Measurements from ENCODE around the gene SLC66A3. TPM values are rescaled to one million over a fixed set of nuclear protein-coding genes. Genes with fewer than 3 reads are reported as not detected.
A peak's percentile ranks its signal among the peaks of the same experiment; 100 is the strongest.

SLC66A3 gene
- total RNA-seq, 1 experiment from 2014 or later, result 12.5 TPM

DNA sequence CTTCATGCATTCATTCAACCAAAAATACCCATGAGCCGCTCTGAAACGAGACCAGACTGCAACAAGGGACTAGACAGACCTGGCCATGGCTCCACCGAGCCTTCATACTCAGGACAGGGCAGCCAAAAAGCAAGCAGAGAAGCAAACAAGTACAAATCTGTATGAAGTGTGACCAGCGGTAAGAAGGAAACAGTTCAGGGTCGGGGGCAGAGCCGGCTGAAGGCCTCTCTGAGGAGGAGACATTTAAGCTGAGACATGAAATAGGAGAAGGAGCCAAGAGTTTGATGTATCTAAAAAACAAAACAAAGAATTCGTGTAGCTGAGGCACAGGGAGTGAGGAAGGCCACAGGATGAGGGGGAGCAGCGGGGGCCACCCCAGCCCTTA, 21.3 kb upstream of the SLC66A3 start:
- TF ChIP-seq ZNF671 (CRISPR knock-in tag; IDR thresholded peaks at IDR 0.05), result no peak
- TF ChIP-seq JUN (CRISPR knock-in tag; IDR thresholded peaks at IDR 0.05), result no peak
- no peak for TF ChIP-seq SMAD4 (CRISPR knock-in tag; IDR thresholded peaks at IDR 0.05)
- TF ChIP-seq, protein P1, sequence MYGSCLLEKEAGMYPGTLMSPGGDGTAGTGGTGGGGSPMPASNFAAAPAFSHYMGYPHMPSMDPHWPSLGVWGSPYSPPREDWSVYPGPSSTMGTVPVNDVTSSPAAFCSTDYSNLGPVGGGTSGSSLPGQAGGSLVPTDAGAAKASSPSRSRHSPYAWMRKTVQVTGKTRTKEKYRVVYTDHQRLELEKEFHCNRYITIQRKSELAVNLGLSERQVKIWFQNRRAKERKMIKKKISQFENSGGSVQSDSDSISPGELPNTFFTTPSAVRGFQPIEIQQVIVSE (CRISPR knock-in tag; IDR thresholded peaks at IDR 0.05; ENCODE audit: borderline replicate concordance), result no peak
- TF ChIP-seq HMGXB4 (CRISPR knock-in tag; IDR thresholded peaks at IDR 0.05), result no peak
- TF ChIP-seq, protein P2, sequence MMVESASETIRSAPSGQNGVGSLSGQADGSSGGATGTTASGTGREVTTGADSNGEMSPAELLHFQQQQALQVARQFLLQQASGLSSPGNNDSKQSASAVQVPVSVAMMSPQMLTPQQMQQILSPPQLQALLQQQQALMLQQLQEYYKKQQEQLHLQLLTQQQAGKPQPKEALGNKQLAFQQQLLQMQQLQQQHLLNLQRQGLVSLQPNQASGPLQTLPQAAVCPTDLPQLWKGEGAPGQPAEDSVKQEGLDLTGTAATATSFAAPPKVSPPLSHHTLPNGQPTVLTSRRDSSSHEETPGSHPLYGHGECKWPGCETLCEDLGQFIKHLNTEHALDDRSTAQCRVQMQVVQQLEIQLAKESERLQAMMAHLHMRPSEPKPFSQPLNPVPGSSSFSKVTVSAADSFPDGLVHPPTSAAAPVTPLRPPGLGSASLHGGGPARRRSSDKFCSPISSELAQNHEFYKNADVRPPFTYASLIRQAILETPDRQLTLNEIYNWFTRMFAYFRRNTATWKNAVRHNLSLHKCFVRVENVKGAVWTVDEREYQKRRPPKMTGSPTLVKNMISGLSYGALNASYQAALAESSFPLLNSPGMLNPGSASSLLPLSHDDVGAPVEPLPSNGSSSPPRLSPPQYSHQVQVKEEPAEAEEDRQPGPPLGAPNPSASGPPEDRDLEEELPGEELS (CRISPR knock-in tag; IDR thresholded peaks at IDR 0.05), result no peak
- TF ChIP-seq SP1 (CRISPR knock-in tag; conservative IDR thresholded peaks at IDR 0.05), result no peak
- TF ChIP-seq MYBL2 (CRISPR knock-in tag; IDR thresholded peaks at IDR 0.05), result no peak
- TF ChIP-seq AFF4 (CRISPR knock-in tag; IDR thresholded peaks at IDR 0.05; ENCODE audit: borderline replicate concordance), result no peak
- TF ChIP-seq CREB1 (CRISPR knock-in tag; IDR thresholded peaks at IDR 0.05), result no peak
- TF ChIP-seq, protein P3, sequence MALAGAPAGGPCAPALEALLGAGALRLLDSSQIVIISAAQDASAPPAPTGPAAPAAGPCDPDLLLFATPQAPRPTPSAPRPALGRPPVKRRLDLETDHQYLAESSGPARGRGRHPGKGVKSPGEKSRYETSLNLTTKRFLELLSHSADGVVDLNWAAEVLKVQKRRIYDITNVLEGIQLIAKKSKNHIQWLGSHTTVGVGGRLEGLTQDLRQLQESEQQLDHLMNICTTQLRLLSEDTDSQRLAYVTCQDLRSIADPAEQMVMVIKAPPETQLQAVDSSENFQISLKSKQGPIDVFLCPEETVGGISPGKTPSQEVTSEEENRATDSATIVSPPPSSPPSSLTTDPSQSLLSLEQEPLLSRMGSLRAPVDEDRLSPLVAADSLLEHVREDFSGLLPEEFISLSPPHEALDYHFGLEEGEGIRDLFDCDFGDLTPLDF (CRISPR knock-in tag; IDR thresholded peaks at IDR 0.05), result no peak
- TF ChIP-seq, protein P4, sequence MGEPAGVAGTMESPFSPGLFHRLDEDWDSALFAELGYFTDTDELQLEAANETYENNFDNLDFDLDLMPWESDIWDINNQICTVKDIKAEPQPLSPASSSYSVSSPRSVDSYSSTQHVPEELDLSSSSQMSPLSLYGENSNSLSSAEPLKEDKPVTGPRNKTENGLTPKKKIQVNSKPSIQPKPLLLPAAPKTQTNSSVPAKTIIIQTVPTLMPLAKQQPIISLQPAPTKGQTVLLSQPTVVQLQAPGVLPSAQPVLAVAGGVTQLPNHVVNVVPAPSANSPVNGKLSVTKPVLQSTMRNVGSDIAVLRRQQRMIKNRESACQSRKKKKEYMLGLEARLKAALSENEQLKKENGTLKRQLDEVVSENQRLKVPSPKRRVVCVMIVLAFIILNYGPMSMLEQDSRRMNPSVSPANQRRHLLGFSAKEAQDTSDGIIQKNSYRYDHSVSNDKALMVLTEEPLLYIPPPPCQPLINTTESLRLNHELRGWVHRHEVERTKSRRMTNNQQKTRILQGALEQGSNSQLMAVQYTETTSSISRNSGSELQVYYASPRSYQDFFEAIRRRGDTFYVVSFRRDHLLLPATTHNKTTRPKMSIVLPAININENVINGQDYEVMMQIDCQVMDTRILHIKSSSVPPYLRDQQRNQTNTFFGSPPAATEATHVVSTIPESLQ (CRISPR knock-in tag; IDR thresholded peaks at IDR 0.05), result no peak
- no peak for TF ChIP-seq ZNF219 (CRISPR knock-in tag; IDR thresholded peaks at IDR 0.05; ENCODE audit: borderline replicate concordance)
- no peak for TF ChIP-seq SMAD3 (CRISPR knock-in tag; IDR thresholded peaks at IDR 0.05; ENCODE audit: borderline replicate concordance)
- TF ChIP-seq ATF2 (CRISPR knock-in tag; IDR thresholded peaks at IDR 0.05; ENCODE audit: borderline replicate concordance, low read depth), result no peak
- no peak for TF ChIP-seq TEAD4 (CRISPR knock-in tag; IDR thresholded peaks at IDR 0.05)
- no peak for TF ChIP-seq ATF1 (CRISPR knock-in tag; IDR thresholded peaks at IDR 0.05)
- DNase-seq (ENCODE audit: low spot score) (no peak), ATAC-seq (no peak)
- H3K27ac Mint-ChIP-seq, result peak overlapping the region; percentile 71; the same call in 1 of the 2 replicates
- peaks cover 4% of the 10 kb centered on the region; the same call in 1 of the 2 replicates for H3K27me3 Mint-ChIP-seq (ENCODE audit: low read depth)
- no peaks in the 10 kb centered on the region for H3K36me3 Mint-ChIP-seq
- peak overlapping the region; percentile 48; the same call in 1 of the 2 replicates for H3K4me3 Mint-ChIP-seq
- no peaks in the 10 kb centered on the region for H3K9me3 Mint-ChIP-seq
- POLR2A ChIA-PET, result interaction anchor here (1.3 to 3.2 kb wide), 2 partner anchors 21 to 210 kb away, joined by 10 read pairs; partner anchors contain the start of genes ROCK2 and SLC66A3
- CTCF ChIA-PET, result interaction anchor here (0.9 to 7.1 kb wide), 23 partner anchors 9 to 455 kb away, joined by 3 to 231 read pairs (median 8); partner anchors contain the start of genes E2F6, PDIA6 and SLC66A3
- H3K4me1 Mint-ChIP-seq, result peaks cover 9% of the 10 kb centered on the region
